HG03457 (cell line): Measurements from ENCODE around the gene PLA2G2C.

Source experiments
- ATAC-seq: cut with Tn5 transposase; IDR thresholded peaks from one replicate; pipeline ENCODE4 v1.9.1; 2021; ENCODE audit warnings: moderate number of reproducible peaks; ENCODE audit not compliant: unreplicated experiment

Gene PLA2G2C

DNA sequence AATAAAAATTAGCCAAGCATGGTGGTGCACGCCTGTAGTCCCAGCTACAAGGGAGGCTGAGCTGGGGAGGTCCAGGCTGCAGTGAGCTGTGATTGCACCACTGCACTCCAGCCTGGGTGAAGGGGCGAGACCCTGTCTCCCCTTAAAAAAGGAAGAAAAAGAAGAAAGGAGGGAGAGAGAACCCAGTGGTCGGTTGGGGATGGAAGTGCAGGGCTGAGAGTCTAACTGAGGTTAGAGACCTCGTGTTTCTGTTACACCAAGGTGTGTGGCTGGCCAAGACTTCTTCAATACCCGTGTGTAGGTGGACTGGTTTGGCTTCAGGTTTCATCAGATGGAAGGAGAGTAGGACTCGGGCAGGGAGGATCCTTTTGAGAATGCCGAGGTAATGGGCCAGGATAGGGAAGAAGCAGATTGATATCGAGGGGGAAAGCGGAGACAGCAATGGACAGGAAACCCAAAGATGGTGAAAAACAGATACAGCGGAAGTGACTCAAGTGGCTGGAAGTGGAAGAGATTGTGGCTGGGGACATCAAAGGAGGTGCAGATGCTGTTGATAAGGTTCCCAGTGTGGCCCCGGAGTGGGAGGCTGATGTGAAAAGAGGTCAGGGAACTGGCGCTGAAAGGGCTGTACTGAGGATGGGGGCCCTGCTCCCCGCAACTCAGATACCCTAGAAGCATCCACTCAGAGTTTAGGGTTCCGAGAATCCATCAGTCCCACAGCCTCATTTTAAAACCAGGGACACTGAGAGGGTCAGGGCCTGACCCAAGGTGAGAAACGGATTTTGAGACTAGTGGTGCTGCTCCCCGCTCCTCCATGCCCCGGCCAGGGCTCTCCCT is 1.1 kb downstream of the PLA2G2C start:
- no peak for ATAC-seq

DNA sequence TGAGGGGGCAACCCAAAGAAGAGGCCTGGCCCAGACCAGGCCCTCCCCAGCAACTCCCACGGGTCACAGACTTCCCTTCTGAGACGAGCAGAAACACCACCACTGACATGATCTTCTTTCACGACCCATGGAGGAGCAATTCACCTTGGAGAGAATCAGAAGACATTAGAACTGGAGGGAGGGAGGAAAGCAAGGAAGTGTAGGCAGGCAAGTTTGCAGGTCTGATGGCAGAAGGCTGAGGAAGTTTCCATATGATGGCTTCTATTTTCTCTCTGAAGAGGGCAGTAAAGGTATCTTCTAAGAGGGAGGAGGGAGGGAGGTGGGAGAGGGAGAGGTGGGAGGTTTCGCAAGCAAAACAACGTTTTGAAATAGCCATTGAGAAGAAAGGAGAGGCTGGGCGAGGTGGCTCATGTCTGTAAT is 1.8 kb downstream of the PLA2G2C start:
- no peak for ATAC-seq

DNA sequence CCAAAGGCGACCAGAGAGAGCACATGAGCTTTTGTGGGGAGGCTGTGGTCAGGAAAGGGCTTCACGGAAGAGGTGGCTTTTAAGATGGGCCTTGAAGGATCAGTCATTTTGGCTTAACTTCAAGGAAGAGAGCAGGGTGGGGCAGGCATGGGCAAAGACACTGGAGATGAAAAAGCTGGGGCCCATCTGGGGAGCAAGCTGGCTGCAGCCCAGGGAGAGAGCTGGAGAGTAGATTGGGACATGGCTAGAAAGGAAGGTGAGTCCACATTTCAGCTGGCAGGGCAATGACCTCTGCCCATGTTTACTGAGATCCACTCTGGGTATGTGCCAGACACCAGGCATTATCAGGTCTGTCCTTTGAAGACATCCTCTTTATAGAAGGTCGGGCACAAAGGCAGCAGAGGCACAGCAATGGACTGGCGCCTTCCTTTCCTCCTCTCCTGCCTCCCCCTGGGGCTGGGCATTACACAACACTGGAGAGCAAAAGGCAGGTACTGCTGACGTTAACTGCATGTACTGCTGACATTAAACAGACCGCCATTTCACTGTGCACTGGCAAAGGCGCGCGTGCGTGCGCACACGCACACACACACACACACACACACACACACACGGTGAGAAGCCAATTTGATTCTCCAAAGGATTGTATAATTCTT is 2.6 kb downstream of the PLA2G2C start:
- no peak for ATAC-seq

- no peak for ATAC-seq
These were observed 3.3 kb downstream of the PLA2G2C start for GRCh38 chr1:20183035-20183434.

- no peak for ATAC-seq
These were observed 3.9 kb downstream of the PLA2G2C start for GRCh38 chr1:20182415-20182814.

DNA sequence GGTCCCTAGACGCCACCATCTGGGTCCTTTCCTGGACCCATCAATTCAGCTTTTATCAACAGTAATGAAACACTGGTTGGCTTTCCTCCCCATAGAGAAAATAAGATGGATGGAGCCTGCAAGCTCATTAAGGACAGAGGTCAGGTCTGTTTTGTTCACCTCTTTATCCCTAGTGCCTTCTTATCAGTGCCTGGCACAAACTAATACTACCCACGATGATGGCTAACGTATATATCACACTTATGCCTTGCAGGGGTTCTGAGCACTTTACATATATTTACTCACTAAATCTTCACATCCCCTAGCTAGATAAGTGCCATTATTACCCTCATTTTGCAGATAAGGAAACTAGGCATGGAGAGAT is 5.5 kb downstream of the PLA2G2C start:
- no peak for ATAC-seq

DNA sequence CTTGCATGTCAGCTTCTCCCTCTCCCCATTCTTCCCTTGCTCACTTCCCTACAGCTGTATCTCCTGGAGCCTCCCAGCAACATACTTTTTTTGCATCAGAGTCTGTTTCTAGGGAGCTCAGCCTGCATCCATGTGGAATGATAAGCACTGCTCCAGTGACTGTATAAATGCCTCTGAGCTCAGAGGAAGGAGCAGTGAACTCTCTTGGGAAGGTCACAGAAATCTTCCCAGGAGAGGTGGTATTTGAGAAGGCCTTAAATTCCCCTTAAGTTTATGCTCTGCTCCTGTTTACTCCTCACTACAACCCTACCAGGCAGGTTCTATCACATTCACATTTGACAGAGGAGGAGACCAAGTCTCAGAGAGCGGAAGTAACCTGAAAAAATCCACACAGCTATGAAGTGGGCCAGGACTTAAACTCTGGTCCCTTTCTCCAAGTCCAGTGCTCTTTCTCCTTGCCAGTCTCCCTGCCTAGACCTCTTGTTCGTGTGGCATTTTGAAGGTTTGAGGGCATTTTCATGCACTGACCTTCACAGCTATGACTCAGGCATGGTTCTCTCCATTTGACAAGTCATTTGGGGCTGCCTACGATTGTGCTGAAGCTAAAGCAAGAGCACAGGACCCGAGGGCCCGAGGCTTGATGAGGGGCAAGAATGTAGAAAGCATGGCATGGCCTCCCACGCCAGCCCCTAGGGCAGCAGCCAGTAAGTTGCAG is 6.0 kb downstream of the PLA2G2C start:
- ATAC-seq: no peak

DNA sequence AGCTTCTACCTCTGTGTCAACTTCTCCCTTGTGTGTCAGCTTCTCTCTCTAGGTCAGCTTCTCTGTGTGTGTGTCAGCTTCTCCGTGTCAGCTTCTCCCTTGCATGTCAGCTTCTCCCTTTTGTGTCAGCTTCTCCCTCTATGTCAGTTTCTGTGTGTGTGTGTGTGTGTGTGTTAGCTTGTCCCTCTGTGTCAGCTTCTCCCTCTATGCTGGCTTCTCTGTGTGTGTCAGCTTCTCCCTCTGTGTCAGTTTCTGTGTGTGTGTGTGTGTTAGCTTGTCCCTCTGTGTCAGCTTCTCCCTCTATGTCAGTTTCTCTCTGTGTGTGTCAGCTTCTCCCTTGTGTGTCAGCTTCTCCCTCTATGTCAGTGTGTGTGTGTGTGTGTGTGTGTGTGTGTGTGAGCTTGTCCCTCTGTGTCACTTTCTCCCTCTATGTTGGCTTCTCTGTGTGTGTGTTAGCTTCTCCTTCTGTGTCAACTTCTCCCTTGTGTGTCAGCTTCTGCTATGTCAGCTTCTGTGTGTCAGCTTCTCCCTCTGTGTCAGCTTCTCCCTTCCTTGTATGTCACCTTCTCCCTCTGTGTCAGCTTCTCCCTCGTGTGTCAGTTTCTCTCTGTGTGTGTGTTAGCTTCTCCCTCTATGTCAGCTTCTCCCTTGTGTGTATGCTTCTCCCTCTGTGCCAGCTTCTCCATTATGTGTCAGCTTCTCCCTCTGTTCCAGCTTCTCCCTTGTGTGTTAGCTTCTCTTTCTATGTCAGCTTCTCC is 6.8 kb downstream of the PLA2G2C start:
- ATAC-seq: no peak

- no peak for ATAC-seq
These were observed 7.5 kb downstream of the PLA2G2C start for GRCh38 chr1:20178634-20179370.

- no peak for ATAC-seq
These were observed 11.2 kb downstream of the PLA2G2C start for GRCh38 chr1:20174937-20175666.

- no peak for ATAC-seq
These were observed 14.2 kb downstream of the PLA2G2C start for GRCh38 chr1:20172033-20172590.

GRCh38 chr1:20169932-20170331 is 16.4 kb downstream of the PLA2G2C start:
- no peak for ATAC-seq

DNA sequence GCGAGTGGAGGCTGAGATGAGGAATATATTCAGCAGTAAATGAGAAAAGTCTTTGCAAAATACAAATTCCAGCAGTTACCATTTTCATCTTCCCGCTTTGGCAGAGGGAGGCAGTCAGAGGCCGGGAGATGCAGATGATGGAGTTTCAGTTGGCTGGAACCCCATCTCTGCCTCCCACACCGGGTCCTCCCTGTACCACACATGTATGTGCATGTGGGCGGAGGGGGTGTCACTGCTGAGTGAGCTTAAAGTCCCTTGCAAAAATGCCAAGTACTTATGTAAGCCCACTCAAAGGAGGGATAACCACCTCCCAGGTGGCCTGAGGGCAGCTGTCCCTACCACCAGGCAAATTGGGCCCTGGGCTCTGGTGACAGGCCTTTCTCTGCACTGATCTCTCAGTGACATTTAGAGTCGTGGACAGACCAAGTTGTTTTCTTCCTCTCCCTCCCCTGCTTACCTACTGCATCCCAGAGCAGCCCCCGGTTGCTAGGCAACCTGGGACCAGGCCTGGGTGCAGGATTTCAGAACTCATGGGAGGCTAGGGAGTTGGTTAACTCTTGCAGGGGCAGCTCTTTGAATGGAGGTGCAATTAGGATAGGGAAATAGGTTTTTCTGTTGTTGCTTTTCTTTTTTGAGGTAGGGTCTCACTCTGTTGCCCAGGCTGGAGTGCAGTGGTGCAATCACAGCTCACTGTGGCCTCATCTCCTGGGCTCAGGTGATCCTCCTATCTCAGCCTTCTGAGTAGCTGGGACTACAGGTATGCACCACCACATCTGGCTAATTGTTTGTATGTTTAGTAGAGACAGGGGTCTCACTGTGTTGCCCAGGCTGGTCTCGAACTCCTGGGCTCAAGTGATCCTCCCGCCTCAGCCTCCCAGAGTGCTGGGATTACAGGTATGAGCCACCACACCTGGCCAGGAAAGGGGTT is 17.5 kb downstream of the PLA2G2C start:
- no peak for ATAC-seq

DNA sequence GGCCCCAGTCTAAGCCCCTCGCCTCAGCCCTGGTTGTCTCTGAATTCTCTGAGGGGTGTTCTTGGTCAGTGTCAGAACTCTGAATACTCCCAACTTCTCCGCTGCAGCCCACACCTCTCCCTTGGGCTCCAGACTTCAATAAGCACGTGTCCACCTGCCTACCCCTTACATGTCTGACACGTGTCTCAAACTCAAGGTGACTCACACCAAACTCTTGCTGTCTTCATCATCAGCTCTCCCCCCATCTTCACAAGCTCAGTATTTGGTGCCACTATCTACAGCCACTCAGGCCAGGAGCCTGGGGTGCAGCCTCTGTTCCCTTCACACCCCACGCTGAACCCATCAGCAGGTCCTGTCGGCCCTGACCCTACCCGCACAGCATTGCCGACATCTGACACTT is 19.2 kb downstream of the PLA2G2C start:
- ATAC-seq: no peak

- no peak for ATAC-seq
These were observed 20.3 kb downstream of the PLA2G2C start for GRCh38 chr1:20166051-20166450.

- no peak for ATAC-seq
These were observed 20.8 kb downstream of the PLA2G2C start for GRCh38 chr1:20165522-20165951.

- ATAC-seq: no peak
These were observed 21.6 kb downstream of the PLA2G2C start for GRCh38 chr1:20164694-20165202.

DNA sequence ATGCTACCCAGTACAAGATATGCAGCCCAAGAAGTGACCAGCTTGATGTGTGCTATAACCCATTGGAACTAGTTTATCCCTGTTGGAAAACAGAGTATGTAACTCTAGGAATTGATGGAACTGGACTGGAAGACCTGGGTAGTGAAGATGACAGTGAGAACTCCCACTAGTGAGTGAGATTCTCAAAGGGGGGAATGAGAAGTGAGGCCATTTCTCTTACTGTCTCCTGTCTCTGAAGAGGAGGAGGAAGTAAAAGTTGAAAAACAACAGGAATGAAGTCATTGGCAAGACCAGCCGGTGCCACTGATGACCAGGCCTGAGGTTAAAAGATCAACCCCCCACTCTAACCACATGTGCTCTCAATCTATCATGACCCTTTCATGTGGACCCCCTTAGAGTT is 26.3 kb downstream of the PLA2G2C start:
- ATAC-seq: no peak
